T-helper 2 cell treated with Interferon-gamma antibody and Interleukin-4, amounts not matched to agents 100 ng/mL and 5 ng/mL, for 36 hours (primary cell): ENCODE results near the gene CACNG4. TPM values are rescaled to one million over a fixed set of nuclear protein-coding genes. Genes with fewer than 3 reads are reported as not detected.
"Not testable (repeated sequence)": the region's sequence is repeated elsewhere in the genome, so short reads cannot be mapped to it uniquely, and the experiment has no call there.

Source experiments
- intact Hi-C: fragments of 100-400 bp; cut with micrococcal nuclease; formaldehyde crosslinking; loops from one replicate; pipeline ENCODE4 v1.15.1; 2023
- total RNA-seq: library from RNA; stranded (reverse); gene quantifications from 2 replicates; pipeline ENCODE4 v1.2.3, GENCODE V29; 2022

CACNG4 gene
- total RNA-seq, 1 donor from 2014 or later = not detected

GRCh38 chr17:66963521-66963908 is 992 bp upstream of the CACNG4 start:
- intact Hi-C loops = no loop called here

- intact Hi-C loops = no loop called here
These were observed 658 bp downstream of the CACNG4 start for GRCh38 chr17:66964930-66965800.

- intact Hi-C loops = no loop called here
These were observed 1.3 kb downstream of the CACNG4 start for GRCh38 chr17:66965801-66966262.

GRCh38 chr17:66966298-66966697 is 1.8 kb downstream of the CACNG4 start:
- intact Hi-C loops = no loop called here

GRCh38 chr17:66966704-66967418 is 2.4 kb downstream of the CACNG4 start:
- intact Hi-C loops = no loop called here

GRCh38 chr17:66967837-66968543 is 3.5 kb downstream of the CACNG4 start:
- intact Hi-C loops = no loop called here

- intact Hi-C loops = no loop called here
These were observed 4.4 kb downstream of the CACNG4 start for GRCh38 chr17:66968916-66969315.

GRCh38 chr17:66970140-66970539 is 5.6 kb downstream of the CACNG4 start:
- intact Hi-C loops = no loop called here

GRCh38 chr17:66970797-66971196 is 6.3 kb downstream of the CACNG4 start:
- intact Hi-C loops = no loop called here

GRCh38 chr17:66971264-66971663 is 6.8 kb downstream of the CACNG4 start:
- intact Hi-C loops = no loop called here

- intact Hi-C loops = no loop called here
These were observed 7.4 kb downstream of the CACNG4 start for GRCh38 chr17:66971730-66972441.

GRCh38 chr17:66972442-66972830 is 7.9 kb downstream of the CACNG4 start:
- intact Hi-C loops = not testable (repeated sequence)

- intact Hi-C loops = no loop called here
These were observed 10.7 kb downstream of the CACNG4 start for GRCh38 chr17:66975188-66975587.

- intact Hi-C loops = no loop called here
These were observed 11.3 kb downstream of the CACNG4 start for GRCh38 chr17:66975614-66976378.

- intact Hi-C loops = no loop called here
These were observed 11.8 kb downstream of the CACNG4 start for GRCh38 chr17:66976379-66976663.

GRCh38 chr17:66976781-66977201 is 12.3 kb downstream of the CACNG4 start:
- intact Hi-C loops = no loop called here

GRCh38 chr17:66978514-66979061 is 14.1 kb downstream of the CACNG4 start:
- intact Hi-C loops = no loop called here

GRCh38 chr17:66980896-66981295 is 16.4 kb downstream of the CACNG4 start:
- intact Hi-C loops = no loop called here

- intact Hi-C loops = no loop called here
These were observed 17.5 kb downstream of the CACNG4 start for GRCh38 chr17:66981983-66982508.

GRCh38 chr17:66983414-66984021 is 19.0 kb downstream of the CACNG4 start:
- intact Hi-C loops = no loop called here
